Measurements from ENCODE around the gene ARL3.

- TF ChIP-seq EZH2 (IDR thresholded peaks at IDR 0.05): no peak
- TF ChIP-seq RAD21 (IDR thresholded peaks at IDR 0.05; ENCODE audit: low read depth): no peak
- TF ChIP-seq CTCF (IDR thresholded peaks at IDR 0.05 in 2 of 3, conservative IDR thresholded peaks at IDR 0.05 in 1 of 3; ENCODE audit: borderline replicate concordance in 1 of 3, insufficient read depth in 1 of 3, low read depth in 2 of 3, low read length in 2 of 3): no peak
- TF ChIP-seq, protein P1, sequence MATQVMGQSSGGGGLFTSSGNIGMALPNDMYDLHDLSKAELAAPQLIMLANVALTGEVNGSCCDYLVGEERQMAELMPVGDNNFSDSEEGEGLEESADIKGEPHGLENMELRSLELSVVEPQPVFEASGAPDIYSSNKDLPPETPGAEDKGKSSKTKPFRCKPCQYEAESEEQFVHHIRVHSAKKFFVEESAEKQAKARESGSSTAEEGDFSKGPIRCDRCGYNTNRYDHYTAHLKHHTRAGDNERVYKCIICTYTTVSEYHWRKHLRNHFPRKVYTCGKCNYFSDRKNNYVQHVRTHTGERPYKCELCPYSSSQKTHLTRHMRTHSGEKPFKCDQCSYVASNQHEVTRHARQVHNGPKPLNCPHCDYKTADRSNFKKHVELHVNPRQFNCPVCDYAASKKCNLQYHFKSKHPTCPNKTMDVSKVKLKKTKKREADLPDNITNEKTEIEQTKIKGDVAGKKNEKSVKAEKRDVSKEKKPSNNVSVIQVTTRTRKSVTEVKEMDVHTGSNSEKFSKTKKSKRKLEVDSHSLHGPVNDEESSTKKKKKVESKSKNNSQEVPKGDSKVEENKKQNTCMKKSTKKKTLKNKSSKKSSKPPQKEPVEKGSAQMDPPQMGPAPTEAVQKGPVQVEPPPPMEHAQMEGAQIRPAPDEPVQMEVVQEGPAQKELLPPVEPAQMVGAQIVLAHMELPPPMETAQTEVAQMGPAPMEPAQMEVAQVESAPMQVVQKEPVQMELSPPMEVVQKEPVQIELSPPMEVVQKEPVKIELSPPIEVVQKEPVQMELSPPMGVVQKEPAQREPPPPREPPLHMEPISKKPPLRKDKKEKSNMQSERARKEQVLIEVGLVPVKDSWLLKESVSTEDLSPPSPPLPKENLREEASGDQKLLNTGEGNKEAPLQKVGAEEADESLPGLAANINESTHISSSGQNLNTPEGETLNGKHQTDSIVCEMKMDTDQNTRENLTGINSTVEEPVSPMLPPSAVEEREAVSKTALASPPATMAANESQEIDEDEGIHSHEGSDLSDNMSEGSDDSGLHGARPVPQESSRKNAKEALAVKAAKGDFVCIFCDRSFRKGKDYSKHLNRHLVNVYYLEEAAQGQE (IDR thresholded peaks at IDR 0.05; ENCODE audit: low read depth): no peak
- TF ChIP-seq CBX3 (IDR thresholded peaks at IDR 0.05; ENCODE audit: low read depth): no peak
- TF ChIP-seq, protein P2, sequence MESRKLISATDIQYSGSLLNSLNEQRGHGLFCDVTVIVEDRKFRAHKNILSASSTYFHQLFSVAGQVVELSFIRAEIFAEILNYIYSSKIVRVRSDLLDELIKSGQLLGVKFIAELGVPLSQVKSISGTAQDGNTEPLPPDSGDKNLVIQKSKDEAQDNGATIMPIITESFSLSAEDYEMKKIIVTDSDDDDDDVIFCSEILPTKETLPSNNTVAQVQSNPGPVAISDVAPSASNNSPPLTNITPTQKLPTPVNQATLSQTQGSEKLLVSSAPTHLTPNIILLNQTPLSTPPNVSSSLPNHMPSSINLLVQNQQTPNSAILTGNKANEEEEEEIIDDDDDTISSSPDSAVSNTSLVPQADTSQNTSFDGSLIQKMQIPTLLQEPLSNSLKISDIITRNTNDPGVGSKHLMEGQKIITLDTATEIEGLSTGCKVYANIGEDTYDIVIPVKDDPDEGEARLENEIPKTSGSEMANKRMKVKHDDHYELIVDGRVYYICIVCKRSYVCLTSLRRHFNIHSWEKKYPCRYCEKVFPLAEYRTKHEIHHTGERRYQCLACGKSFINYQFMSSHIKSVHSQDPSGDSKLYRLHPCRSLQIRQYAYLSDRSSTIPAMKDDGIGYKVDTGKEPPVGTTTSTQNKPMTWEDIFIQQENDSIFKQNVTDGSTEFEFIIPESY (IDR thresholded peaks at IDR 0.05; ENCODE audit: extremely low read depth, insufficient replicate concordance, low read length): no peak
- no peak for TF ChIP-seq FOSL1 (IDR thresholded peaks at IDR 0.05; ENCODE audit: low read depth)
- no peak for TF ChIP-seq EGR1 (IDR thresholded peaks at IDR 0.05; ENCODE audit: low read depth)
- no peak for TF ChIP-seq POLR2A (IDR thresholded peaks at IDR 0.05; ENCODE audit: borderline replicate concordance, extremely low read depth, insufficient read depth, insufficient read length)
- TF ChIP-seq SP1 (IDR thresholded peaks at IDR 0.05; ENCODE audit: low read depth): no peak
- no peak for TF ChIP-seq JUND (IDR thresholded peaks at IDR 0.05)
- TF ChIP-seq POLR2AphosphoS5 (IDR thresholded peaks at IDR 0.05; ENCODE audit: low read depth, low read length): no peak; the same call in 1 of the 2 replicates
- no peak for TF ChIP-seq EZH2phosphoT487 (IDR thresholded peaks at IDR 0.05; ENCODE audit: borderline replicate concordance)
- TF ChIP-seq SRF (IDR thresholded peaks at IDR 0.05; ENCODE audit: low read depth): no peak
These were observed 80.3 kb downstream of the ARL3 start for GRCh38 chr10:102633848-102634247.

Data from HCT116 (cell line).